22Rv1 (cell line): ENCODE measurements around the gene DGCR2.

Source experiments
- CTCF ChIP-seq: fragments of 450-650 bp; IDR thresholded peaks from 2 replicates; pipeline ENCODE4 v1.5.1; 2017; ENCODE audit warnings: mild to moderate bottlenecking
- ZFX ChIP-seq: fragments of 450-650 bp; IDR thresholded peaks from 2 replicates; pipeline ENCODE4 v1.6.1; 2017; ENCODE audit warnings: antibody characterized with exemption, borderline replicate concordance

DNA sequence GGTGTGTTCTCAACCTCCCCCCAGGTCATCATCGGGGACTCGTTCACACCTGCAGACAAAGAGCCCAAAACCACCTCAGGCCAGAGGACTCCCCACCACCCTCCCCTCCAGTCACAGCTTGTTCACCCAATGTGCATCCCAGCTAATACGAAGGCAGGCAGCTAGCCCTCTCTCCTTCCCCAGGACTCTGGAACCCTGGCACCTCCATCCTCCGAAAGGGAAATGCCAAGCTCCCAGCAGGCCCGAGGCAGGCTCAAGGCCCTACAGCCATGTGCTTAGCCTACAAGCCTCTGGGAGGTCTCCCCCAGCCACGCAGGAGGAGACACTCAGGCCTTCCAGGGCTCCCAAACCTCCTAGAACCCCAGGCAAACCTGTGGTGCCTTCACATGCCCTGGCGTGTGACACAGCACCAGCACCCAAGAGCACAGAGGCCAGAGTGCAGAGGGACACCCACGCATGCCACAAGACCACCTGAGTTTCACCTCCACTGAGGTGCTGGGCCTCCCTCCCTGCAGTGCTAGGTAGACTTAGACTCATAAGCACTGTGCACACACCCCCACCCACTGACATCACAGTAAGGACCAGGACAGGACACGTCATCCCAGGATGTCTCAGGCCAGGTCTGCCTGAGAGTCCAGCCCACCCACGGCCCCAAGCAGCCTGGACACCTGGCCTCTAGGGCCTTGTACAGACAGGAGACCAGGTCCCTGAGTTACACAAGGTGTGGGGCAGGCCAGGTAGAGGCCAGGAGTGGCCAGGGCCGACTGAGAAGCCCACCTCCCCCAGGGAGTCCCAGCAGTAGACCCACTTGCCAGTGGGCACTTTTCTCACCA, 15.4 kb upstream of the DGCR2 start:
- TF ChIP-seq CTCF (no peak), ZFX (no peak)
